Left cardiac atrium (tissue), 4 donors: Measurements from ENCODE around the gene PLA1A. TPM values are rescaled to one million over a fixed set of nuclear protein-coding genes. Genes with fewer than 3 reads are reported as not detected.

Source experiments
- ATAC-seq, 2 donors: fragments of 200-7000 bp; cut with Tn5 transposase; one replicate each; pipeline ENCODE4 v1.9.1; 2020; ENCODE audit warnings: mild to moderate bottlenecking in 2 of 2, moderate library complexity in 2 of 2
- DNase-seq: peaks from one replicate; pipeline ENCODE4 v3.0.0-alpha.2; 2020
- intact Hi-C, 2 donors: fragments of 100-400 bp; cut with DNase I; formaldehyde crosslinking; loops; one replicate each; pipeline versions ENCODE4 v1.14.1 to v1.15.1; 2022 to 2023
- total RNA-seq, 2 donors: library from RNA; stranded (reverse); fragmentation: NEBNext Ultra II Directional; extraction: Animal tissue kit (Norgen Biotek cat#: 25700); gene quantifications; one replicate each; pipeline ENCODE4 v1.2.1, GENCODE V29; 2021
- donor health status: DM: no; HTN: yes; CAD: no.
- donor health status: DM: no; HTN: yes; CAD: no; lungs with severe emphysema.
- donor health status: DM: yes; HTN: yes; CAD: no.
- donor health status: Dilated cardiomyopathy.

The PLA1A gene
- total RNA-seq, 2 donors from 2014 or later, result 1.5 to 8.7 TPM

GRCh38 chr3:119649761-119650160 is 52.1 kb downstream of the PLA1A start:
- intact Hi-C loops, result no loop called here
- ATAC-seq, result no peak
- DNase-seq, result no peak

DNA sequence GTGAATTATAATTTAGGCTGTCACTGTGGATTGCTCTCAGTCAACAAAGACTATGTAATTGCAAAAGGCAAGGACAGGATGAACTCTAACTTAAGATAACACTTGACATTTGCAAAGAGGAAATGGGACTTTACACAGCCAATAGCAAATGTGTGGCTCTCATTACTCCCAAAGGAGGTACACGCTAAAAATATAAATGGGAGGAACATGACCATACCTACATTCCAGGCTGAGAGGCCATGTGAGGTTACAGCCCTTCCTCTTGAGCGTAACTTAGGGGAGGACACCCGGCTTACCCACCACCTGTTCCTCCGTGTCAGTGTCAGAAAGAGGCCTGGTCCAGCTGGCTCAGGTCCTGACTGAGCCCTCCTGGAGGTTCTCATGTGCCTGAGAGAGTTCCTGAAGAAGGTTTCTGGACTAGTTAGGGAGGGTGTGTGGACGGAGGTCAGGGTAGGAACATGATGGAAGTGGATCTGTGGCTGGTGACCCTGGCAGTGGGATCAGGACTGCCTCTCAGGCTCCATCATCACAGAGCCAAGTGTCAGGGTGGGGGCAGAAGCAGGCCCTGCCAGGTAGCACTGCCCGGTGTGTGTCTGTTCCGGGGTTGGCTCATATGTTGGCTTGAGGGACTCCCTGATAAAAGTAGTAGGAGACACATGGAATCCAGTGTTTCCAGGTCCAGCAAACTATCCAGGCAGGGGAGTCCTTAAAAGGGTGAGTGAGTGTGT is 54.8 kb downstream of the PLA1A start:
- ATAC-seq, result peak; percentile 71 to 72
- intact Hi-C loops, result no loop called here
- peak; percentile 58 for DNase-seq

DNA sequence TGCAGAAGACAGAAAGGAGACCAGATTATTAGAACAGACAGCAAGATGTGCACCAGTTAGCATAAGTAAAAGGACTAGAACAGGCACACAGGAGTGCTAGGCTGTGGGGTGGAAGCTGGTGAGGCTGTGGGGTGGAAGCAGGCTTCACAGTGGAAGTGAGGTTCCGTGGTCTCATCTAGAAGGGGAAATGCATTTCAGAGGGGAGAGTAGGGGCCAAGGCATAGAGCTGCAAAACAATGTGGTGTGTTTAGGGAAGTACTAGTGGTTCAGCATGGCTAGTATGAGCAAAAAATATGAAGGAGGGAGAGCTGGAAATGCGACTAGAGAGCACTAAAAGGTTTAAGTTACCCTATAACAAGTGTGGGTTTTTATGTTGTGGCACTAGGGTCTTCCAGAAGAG is 56.2 kb downstream of the PLA1A start:
- ATAC-seq (no peak), DNase-seq (no peak)
- intact Hi-C loops, result no loop called here

DNA sequence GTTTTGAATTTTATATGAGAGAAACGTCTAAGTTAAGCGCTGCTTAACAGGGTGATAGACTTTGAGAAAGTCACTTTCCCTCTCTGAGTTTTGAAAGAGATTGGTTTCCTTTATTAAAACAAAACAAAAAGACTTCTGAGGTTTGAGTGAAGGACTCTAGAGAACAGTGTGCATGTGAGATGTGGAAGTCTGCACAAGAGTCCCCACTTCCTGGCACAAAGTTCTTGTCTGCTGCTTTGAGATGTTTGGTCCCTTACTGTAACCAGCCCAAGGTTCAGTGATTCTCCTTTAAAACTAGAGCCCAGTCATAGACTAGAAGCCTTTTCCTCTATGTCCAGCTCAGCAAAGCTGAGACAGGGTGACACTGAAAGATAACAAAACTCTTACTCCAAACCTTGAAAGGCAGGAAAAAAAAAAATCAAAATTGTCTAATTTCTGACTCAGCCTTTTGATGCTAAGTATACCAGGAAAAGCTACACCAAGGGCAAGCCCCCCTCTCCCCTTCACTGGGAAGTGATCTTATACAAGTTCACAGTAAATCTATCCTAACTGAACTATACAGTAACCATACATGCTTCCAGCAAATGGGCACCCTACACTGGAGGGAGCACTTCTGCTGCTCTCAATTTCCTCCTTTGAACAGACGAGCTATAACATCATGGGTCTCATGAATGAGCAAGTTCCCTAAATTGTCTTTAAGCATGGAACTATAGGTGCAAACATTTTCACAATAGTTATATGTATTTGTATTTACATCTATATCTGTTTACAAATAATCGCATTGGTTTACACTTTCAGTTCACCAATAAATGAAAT is 60.4 kb downstream of the PLA1A start:
- no peak for DNase-seq
- intact Hi-C loops, result no loop called here
- ATAC-seq, result no peak

DNA sequence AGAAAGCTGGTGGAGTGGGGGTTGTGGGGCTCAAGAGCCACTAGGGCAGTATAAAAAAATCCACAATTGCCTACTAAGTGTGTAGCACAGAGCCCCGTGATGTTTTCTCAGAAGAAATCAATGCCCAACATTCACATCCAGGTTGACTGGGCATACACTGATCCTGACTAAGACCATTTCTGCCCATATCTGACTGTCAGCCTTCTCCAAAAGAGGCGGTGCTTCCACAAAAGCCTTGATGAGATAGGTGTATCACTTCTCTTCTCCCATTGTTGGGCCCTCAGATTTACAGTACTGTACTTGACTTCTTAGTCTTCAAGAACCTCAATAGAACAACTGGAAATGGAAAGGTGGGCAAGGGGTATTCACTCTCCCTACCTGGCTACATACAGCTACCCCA is 61.3 kb downstream of the PLA1A start:
- DNase-seq (no peak), ATAC-seq (peak; percentile 10 to 12)
- intact Hi-C loops, result no loop called here

DNA sequence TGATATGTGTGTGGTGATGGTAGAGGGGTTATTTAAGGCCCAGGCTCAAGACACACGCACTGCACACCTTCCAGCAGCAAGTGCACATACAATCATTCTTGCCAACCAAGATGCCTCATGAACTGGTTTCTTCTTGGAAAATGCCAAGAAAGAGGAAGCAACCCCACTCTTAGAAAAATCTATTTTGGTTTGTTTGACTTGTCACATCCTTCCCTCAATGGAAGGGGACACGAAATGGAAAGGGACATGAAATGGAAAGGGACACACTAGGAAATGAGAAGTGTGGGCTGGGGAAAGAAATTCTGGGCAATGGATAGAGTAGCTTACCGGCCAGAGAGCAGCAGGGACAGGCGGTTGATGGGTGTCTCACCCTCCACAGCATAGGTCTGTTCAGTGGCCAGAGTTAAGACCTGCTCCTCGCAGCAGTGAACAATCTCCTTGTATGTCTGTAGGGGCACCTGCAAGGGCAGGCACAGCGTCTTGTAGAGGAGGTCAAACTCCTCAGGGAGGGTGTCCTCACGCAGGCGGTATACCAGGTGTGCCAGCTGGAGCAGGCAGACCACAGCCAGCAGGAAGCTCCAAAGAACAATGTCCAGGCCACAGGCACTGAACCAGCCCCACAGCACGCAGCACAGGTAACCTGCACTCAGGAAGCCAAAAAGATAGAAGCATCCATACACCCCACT is 62.1 kb downstream of the PLA1A start:
- intact Hi-C loops, result no loop called here
- peak; percentile 2 to 14 for ATAC-seq
- no peak for DNase-seq

- intact Hi-C loops, result no loop called here
- DNase-seq, result peak; percentile 36
- ATAC-seq, result peak; percentile 77 to 82
These were observed 63.1 kb downstream of the PLA1A start, which contains the start of gene POPDC2 for GRCh38 chr3:119660474-119661440. POPDC2 (minus strand) TSS chr3:119660589; CDS start chr3:119660423, 166 bp downstream.

DNA sequence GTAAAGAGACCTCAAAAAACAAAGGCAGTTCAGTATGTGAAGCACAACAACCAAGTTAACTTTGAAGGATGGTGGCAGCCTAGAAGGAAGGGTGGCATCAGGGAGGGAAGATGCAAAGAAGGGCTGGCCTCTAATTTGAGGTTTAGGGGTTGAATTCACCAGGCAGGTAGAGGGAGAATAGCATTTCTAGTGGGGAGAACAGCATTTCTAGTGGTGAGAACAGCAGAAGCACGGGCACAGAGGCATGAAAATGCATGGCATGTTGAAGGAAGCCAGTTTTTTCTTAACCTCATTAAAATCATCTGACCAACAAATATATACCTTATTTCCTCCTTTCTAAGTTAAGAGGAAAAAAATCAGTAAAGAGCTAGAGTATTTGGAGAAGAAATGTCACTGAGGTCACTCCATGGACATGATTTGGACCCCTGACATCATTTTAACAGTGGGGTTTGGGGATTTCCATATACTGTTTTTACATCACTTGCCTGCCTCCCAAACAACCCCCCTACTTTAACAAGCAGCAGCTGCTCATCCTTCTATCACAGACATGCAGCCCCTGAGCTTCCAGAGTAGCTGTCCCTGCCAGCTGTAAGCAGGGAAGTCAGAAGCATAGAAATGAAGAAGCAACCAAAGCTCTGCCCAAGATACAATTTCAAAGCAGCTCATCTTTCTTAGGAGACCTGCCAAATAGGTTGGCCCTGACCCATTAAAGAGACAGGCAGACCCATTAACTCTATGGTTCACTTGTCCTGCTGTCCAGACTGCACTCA is 65.1 kb downstream of the PLA1A start:
- ATAC-seq (peak in 1 of 2 donors; percentile 9), DNase-seq (no peak)

DNA sequence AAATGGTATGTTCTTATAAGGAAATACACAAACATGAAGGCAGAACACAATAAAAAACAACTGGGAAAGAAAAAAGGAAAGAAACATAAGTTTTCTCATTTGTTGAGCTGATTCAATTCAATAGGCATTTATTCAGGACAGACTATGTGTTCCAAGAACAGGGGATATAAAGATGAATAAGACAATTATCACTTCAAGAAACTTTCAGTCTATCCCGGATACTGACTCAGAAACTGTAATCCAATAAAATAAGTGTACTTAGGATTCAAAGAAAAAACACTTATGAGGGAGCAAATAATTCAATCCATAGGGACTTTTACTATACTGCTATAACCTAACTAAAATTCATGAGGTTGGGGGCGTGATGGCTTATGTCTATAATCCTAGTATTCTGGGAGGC is 66.2 kb downstream of the PLA1A start:
- ATAC-seq, result no peak
- intact Hi-C loops, result no loop called here
- no peak for DNase-seq

More for the DNA sequence above, 65.1 kb downstream of the PLA1A start:
- intact Hi-C loops, result no loop called here

GRCh38 chr3:119664370-119664769 is 66.7 kb downstream of the PLA1A start:
- intact Hi-C loops, result no loop called here
- DNase-seq (no peak), ATAC-seq (no peak)

DNA sequence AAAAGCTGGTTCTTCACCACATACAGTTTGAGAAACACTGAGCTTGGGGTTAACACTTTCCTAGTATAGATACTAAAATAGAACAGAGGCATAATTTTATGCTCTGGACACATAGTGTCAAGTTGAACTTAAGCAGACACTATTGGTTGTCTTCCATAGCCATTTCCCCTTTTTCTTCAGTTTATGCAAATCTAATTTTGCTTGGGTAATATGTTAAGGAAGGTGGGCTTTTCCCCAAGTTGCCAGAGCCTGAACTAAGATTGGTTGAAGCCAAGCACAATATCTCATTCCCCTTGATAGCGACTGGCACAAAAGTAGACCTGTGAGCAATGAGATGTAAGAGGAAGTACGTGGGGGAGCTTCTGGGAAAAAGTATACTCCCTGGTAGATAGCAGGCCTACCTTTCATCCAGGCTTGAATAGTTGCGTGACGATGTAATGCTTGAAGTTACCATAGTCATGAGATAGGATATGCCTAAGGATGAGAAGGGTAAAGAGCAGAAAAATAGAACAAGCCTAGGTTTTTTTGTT is 67.2 kb downstream of the PLA1A start:
- peak in 1 of 2 donors; percentile 70 for ATAC-seq
- DNase-seq, result no peak
- intact Hi-C loops, result no loop called here

GRCh38 chr3:119665954-119666559 is 68.4 kb downstream of the PLA1A start:
- no peak for DNase-seq
- peak in 1 of 2 donors; percentile 6 for ATAC-seq
- intact Hi-C loops, result no loop called here

DNA sequence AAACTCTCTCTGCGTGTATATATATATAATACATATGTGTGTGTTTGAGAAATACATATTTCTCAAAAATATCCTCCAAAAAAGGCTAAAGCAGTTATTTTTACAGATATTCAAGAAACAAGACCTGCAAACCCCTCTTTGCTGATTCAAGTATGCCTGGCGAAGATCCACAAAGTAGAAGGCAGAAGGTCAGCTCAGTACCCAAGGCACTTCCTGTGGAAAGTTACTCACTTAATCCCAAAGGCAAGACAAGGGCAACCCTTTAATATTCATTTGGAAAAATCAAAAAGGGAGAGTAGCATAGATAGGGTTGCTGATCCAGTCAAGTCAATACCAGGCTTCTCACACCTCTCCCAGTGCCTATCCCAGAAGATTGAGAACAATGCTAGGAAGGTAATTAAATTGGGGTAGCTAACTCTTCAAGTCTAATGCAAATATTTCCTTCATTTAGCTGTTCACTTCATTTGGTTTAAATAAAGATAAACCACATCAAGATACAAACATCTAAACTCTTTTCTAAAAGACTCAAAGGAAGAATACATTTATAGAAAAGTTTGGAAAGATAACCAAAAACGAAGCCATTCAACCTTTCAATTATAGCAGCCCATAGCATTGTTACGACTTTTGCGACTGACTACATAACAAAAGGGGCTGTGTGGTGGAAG is 72.4 kb downstream of the PLA1A start:
- intact Hi-C loops, result loop anchor here in 1 of 2 donors (5.0 kb wide), 1 partner anchor 33 kb away; no protein-coding TSS in a partner anchor
- DNase-seq (no peak), ATAC-seq (peak in 1 of 2 donors; percentile 41)

DNA sequence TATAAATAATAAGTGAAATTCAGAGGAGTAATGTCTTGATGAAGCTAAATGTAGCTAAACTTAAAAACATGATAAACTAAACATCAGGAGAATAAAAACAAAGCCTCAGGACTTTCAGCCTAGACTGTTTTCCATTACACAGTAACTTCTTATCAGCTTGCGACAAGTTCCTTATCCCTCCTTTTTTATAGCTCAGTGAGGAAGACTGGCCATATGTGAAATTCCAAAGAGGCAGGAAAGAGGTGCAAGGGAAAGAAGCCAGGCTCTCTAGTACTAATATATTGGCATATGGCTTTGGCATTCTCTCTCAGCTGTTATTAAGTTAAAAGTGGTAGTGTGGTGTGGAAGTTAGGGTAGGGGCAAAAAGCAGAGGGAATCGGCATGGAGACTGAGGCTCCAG is 75.1 kb downstream of the PLA1A start:
- intact Hi-C loops, result loop anchor here in 1 of 2 donors (5.0 kb wide), 1 partner anchor 35 kb away; no protein-coding TSS in a partner anchor
- DNase-seq (no peak), ATAC-seq (no peak)

- ATAC-seq, result no peak
- no peak for DNase-seq
- intact Hi-C loops, result loop anchor here in 1 of 2 donors (5.0 kb wide), 1 partner anchor 37 kb away; no protein-coding TSS in a partner anchor
These were observed 76.2 kb downstream of the PLA1A start for GRCh38 chr3:119673875-119674274.

DNA sequence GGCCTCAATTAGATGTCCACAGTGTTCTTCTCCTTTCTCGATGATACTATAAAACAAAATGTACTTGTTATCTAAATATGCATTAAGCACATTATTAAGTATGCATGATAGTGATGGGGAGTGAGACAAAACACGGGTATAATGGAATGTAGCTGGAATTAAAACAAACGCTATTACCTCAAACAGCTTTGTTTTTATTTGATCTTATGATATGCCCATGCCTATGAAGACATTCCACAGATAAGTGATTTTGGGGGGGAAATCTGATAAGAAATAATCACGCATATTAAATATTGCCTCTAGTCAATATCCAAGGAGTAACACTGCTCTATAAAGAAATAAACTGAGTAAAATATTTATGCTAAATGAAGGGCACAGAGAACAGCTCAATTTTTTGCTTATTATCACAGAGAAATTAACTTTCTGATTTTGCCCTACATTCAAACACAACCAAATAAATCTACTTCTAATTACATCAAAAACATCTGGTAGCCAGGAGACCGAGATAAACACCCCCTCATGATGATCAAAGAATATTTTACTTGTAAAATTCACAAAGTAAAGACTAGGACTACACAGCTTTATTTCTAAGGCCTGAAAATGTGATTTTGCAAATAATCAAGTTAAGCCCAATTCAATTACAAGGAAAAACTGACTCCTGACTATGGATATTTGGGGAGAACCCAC is 77.6 kb downstream of the PLA1A start:
- DNase-seq (no peak), ATAC-seq (no peak)
- intact Hi-C loops, result loop anchor here in 1 of 2 donors (5.0 kb wide), 2 partner anchors 93 to 178 kb away; partner anchors contain the start of gene TIMMDC1
